Measurements from ENCODE around the gene TEF. TPM values are rescaled to one million over a fixed set of nuclear protein-coding genes. Genes with fewer than 3 reads are reported as not detected.

The TEF gene
- total RNA-seq, 1 donor = 17.4 TPM

GRCh38 chr22:41353862-41354575 lies 27.7 kb upstream of the TEF start:
- H3K4me2 ChIP-seq (ENCODE audit: insufficient read depth, low read length) = no peak overlapping the region
- peaks cover 61% of the 10 kb centered on the region for H3K36me3 ChIP-seq (ENCODE audit: insufficient read depth, low read length)
- no peak overlapping the region for H3K27ac ChIP-seq (ENCODE audit: low read depth, low read length)
- H3K27me3 ChIP-seq (ENCODE audit: insufficient read depth, low read length) = no peaks in the 10 kb centered on the region
- no peaks in the 10 kb centered on the region for H3K9me3 ChIP-seq (ENCODE audit: low read depth, low read length)
- DNase-seq (ENCODE audit: insufficient read length, low spot score, missing footprints) = no peak
- no peak for TF ChIP-seq CTCF (IDR thresholded peaks at IDR 0.05; ENCODE audit: extremely low read depth, low read depth, low read length)
- no peaks in the 10 kb centered on the region for H3K79me2 ChIP-seq (ENCODE audit: insufficient read depth, low read length)
- peaks cover 7% of the 10 kb centered on the region for H3K4me1 ChIP-seq (ENCODE audit: insufficient read depth, low read length)
- no peak overlapping the region for H2AFZ ChIP-seq (ENCODE audit: low read length)
- H3K4me3 ChIP-seq (ENCODE audit: insufficient read depth, low read length) = no peak overlapping the region
- peaks cover 4% of the 10 kb centered on the region for H4K20me1 ChIP-seq (ENCODE audit: insufficient read depth, low read length)

DNA sequence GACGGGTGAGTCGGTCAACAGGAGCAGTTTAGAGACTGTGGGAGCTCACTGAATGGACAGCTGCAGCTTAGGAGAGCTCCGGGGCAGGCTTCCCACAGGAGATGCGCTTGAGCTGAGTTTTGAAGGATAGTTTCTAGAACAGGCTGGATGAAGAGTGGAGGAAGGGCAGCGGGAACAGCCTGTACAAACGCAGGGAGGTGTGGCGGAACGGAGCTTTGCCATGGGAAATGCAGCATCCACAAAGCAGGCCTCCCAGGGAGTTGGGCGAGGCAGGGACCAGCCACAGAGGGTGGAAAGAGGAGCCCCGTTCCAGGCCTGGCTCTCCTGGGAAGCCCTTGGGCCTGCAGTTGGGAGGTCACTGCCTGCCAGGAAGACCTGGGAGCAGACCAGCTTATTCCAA lies 26.8 kb upstream of the TEF start:
- no peak for DNase-seq (ENCODE audit: insufficient read length, low spot score, missing footprints)
- Histone ChIP-seq H3K4me3 (ENCODE audit: insufficient read depth, low read length) (no peak overlapping the region), H2AFZ (ENCODE audit: low read length) (no peak overlapping the region), H3K79me2 (ENCODE audit: insufficient read depth, low read length) (no peaks in the 10 kb centered on the region), H3K27me3 (ENCODE audit: insufficient read depth, low read length) (no peaks in the 10 kb centered on the region), H3K36me3 (ENCODE audit: insufficient read depth, low read length) (peaks cover 60% of the 10 kb centered on the region), H3K27ac (ENCODE audit: low read depth, low read length) (no peak overlapping the region), H3K4me1 (ENCODE audit: insufficient read depth, low read length) (peaks cover 7% of the 10 kb centered on the region), H3K9me3 (ENCODE audit: low read depth, low read length) (no peaks in the 10 kb centered on the region), H4K20me1 (ENCODE audit: insufficient read depth, low read length) (peaks cover 4% of the 10 kb centered on the region), H3K4me2 (ENCODE audit: insufficient read depth, low read length) (no peak overlapping the region)
- TF ChIP-seq CTCF (IDR thresholded peaks at IDR 0.05; ENCODE audit: extremely low read depth, low read depth, low read length) = no peak

- Histone ChIP-seq H2AFZ (ENCODE audit: low read length) (no peak overlapping the region), H3K79me2 (ENCODE audit: insufficient read depth, low read length) (no peaks in the 10 kb centered on the region), H3K4me1 (ENCODE audit: insufficient read depth, low read length) (no peaks in the 10 kb centered on the region), H3K4me3 (ENCODE audit: insufficient read depth, low read length) (no peak overlapping the region), H3K27me3 (ENCODE audit: insufficient read depth, low read length) (no peaks in the 10 kb centered on the region), H3K4me2 (ENCODE audit: insufficient read depth, low read length) (no peak overlapping the region), H3K9me3 (ENCODE audit: low read depth, low read length) (no peaks in the 10 kb centered on the region), H4K20me1 (ENCODE audit: insufficient read depth, low read length) (peaks cover 2% of the 10 kb centered on the region), H3K27ac (ENCODE audit: low read depth, low read length) (no peak overlapping the region), H3K36me3 (ENCODE audit: insufficient read depth, low read length) (peaks cover 54% of the 10 kb centered on the region)
- no peak for TF ChIP-seq CTCF (IDR thresholded peaks at IDR 0.05; ENCODE audit: extremely low read depth, low read depth, low read length)
- no peak for DNase-seq (ENCODE audit: insufficient read length, low spot score, missing footprints)
These were observed 25.8 kb upstream of the TEF start for GRCh38 chr22:41355895-41356294.

GRCh38 chr22:41356430-41357028 lies 25.2 kb upstream of the TEF start:
- Histone ChIP-seq H4K20me1 (ENCODE audit: insufficient read depth, low read length) (no peaks in the 10 kb centered on the region), H2AFZ (ENCODE audit: low read length) (no peak overlapping the region), H3K4me1 (ENCODE audit: insufficient read depth, low read length) (no peaks in the 10 kb centered on the region), H3K36me3 (ENCODE audit: insufficient read depth, low read length) (peaks cover 50% of the 10 kb centered on the region), H3K27ac (ENCODE audit: low read depth, low read length) (no peak overlapping the region), H3K27me3 (ENCODE audit: insufficient read depth, low read length) (no peaks in the 10 kb centered on the region), H3K4me3 (ENCODE audit: insufficient read depth, low read length) (no peak overlapping the region), H3K9me3 (ENCODE audit: low read depth, low read length) (no peaks in the 10 kb centered on the region), H3K4me2 (ENCODE audit: insufficient read depth, low read length) (no peak overlapping the region), H3K79me2 (ENCODE audit: insufficient read depth, low read length) (no peaks in the 10 kb centered on the region)
- no peak for DNase-seq (ENCODE audit: insufficient read length, low spot score, missing footprints)
- TF ChIP-seq CTCF (IDR thresholded peaks at IDR 0.05; ENCODE audit: extremely low read depth, low read depth, low read length) = no peak
